ENCODE measurements around the gene ATXN7L3B. TPM values are rescaled to one million over a fixed set of nuclear protein-coding genes. Genes with fewer than 3 reads are reported as not detected.

Gene ATXN7L3B
- total and polyA plus RNA-seq, 5 donors from 2014 or later, result 24.1 to 39.4 (median 39.1) TPM

DNA sequence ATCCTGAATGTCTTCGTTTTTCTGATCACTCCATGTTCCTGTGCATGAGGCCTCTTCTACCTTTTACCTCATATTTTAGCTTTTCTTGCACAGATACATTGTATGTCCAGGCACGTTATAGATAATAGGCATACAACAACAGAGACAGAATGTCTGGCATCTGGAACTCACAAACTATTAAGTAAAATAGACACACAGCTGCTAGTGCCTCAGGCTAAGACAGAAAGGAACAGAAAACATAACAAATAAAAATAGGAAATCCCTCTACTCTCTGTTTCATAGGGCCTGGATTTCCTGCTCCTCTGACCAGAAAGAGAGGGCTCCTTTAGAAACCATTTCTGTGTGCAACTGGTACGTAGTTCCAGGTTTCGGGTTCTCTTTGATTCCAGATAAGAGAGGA lies 48.6 kb downstream of the ATXN7L3B start:
- H3K27ac ChIP-seq (ENCODE audit: insufficient read depth, low read length, poor library complexity, severe bottlenecking), result no peak overlapping the region
- Mint-ChIP-seq H3K36me3 (no peaks in the 10 kb centered on the region), H3K4me1 (no peaks in the 10 kb centered on the region), H3K27me3 (no peaks in the 10 kb centered on the region), H3K9me3 (no peaks in the 10 kb centered on the region), H3K27ac (no peak overlapping the region), H3K4me3 (no peak overlapping the region)
- DNase-seq (no peak), ATAC-seq (ENCODE audit: low read depth in 2 of 2) (no peak)
- no peaks in the 10 kb centered on the region for H3K36me3 ChIP-seq (ENCODE audit: control insufficient read depth, insufficient read depth, low read length)
- H3K4me1 ChIP-seq (ENCODE audit: control insufficient read depth, insufficient read depth, low read length, poor library complexity, severe bottlenecking), result no peaks in the 10 kb centered on the region
- no peak overlapping the region for H3K4me3 ChIP-seq (ENCODE audit: low read depth, low read length)
- H3K9me3 ChIP-seq (ENCODE audit: control insufficient read depth in 2 of 2, low read length in 2 of 2), result no peaks in the 10 kb centered on the region
- H3K27me3 ChIP-seq (ENCODE audit: control insufficient read depth, insufficient read depth, low read length), result no peaks in the 10 kb centered on the region

Data from CD4-positive, CD25-positive, alpha-beta regulatory T cell (primary cell).